HG03442 (cell line): Measurements from ENCODE around the gene HOOK2.
"Not testable (repeated sequence)": the region's sequence is repeated elsewhere in the genome, so short reads cannot be mapped to it uniquely, and the experiment has no call there.

Source experiments
- ATAC-seq: cut with Tn5 transposase; IDR thresholded peaks from one replicate; pipeline ENCODE4 v1.9.1; 2021; ENCODE audit warnings: mild to moderate bottlenecking, moderate library complexity; ENCODE audit not compliant: unreplicated experiment

Gene HOOK2

GRCh38 chr19:12754465-12755196, 20.7 kb downstream of the HOOK2 start:
- ATAC-seq, result no peak

- no peak for ATAC-seq
Observed at GRCh38 chr19:12752056-12752781, 23.1 kb downstream of the HOOK2 start.

GRCh38 chr19:12751635-12752034, 23.7 kb downstream of the HOOK2 start, which contains the start of gene BEST2:
Gene BEST2, plus strand, starts transcription at chr19:12751791. Its CDS starts 802 bp downstream, at chr19:12752593.
- ATAC-seq, result no peak

GRCh38 chr19:12750851-12751250, 24.5 kb downstream of the HOOK2 start:
- ATAC-seq, result no peak

GRCh38 chr19:12749938-12750521, 25.3 kb downstream of the HOOK2 start:
- ATAC-seq, result no peak

- no peak for ATAC-seq
Observed at GRCh38 chr19:12748489-12748888, 26.9 kb downstream of the HOOK2 start.

GRCh38 chr19:12745166-12745897, 30.0 kb downstream of the HOOK2 start:
- ATAC-seq, result no peak

- no peak for ATAC-seq
Observed at GRCh38 chr19:12737835-12738351, 37.5 kb downstream of the HOOK2 start.

GRCh38 chr19:12736995-12737834, 38.1 kb downstream of the HOOK2 start, which contains the start of gene GET3:
Gene GET3, plus strand, starts transcription at chr19:12737497. Its CDS starts 9 bp downstream, at chr19:12737506.
- ATAC-seq, result peak; percentile 67

GRCh38 chr19:12733369-12734214, 41.8 kb downstream of the HOOK2 start:
- no peak for ATAC-seq

- ATAC-seq, result no peak
Observed at GRCh38 chr19:12731337-12731736, 44.0 kb downstream of the HOOK2 start.

GRCh38 chr19:12730064-12730463, 45.3 kb downstream of the HOOK2 start:
- no peak for ATAC-seq

GRCh38 chr19:12727745-12728433, 47.5 kb downstream of the HOOK2 start:
- no peak for ATAC-seq

- ATAC-seq, result no peak
Observed at GRCh38 chr19:12726988-12727316, 48.4 kb downstream of the HOOK2 start.

GRCh38 chr19:12725612-12726011, 49.7 kb downstream of the HOOK2 start:
- ATAC-seq, result not testable (repeated sequence)

GRCh38 chr19:12723641-12724426, 51.5 kb downstream of the HOOK2 start, which contains the start of gene TNPO2:
Gene TNPO2, minus strand, starts transcription at chr19:12723932. Its CDS starts 2,955 bp downstream, at chr19:12720977.
- ATAC-seq, result no peak

GRCh38 chr19:12723381-12723640, 52.0 kb downstream of the HOOK2 start:
- no peak for ATAC-seq
